ENCODE measurements around the gene UNKL.

Gene UNKL

DNA sequence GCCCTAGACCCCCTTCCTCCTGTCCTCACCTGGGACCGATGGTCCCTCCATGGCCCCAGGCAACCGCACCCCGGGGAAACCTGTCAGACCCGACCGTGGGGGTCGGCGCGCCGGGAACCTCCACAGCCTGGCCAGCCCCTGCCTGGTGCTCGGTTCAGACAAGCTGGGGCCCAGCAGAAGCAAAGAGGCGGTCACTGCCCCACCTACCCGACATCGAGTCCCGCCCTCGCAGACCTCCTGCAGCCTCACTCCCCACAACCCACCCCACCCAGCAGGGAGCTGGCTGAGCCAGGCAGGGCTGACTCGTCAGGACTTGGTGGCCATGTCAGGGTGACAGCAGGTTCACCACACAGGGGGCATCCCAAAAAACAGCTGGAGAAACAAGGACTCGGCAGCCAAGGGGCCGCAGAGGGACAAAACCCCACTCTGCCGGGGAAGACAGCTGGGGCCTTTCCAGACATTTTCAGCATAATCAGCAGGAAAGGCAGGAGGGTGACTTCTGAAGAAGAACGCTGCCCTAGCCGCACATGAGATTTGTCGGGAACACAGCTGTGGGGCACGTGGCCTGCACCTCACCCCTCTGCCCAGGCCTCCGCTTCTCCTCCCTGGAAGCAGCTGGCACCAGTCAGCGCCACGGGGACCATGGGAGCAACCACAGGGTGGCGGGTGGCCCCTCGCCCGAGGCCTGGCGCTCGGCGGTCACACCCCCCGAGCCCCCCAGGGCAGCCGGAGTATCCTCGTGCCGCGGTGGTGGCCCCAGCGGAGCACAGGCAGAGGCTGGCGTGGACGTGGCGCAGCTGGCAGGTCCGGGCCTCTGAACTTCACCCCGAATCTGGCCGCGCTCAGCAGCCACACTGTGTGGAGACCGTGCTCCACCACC is 39.8 kb downstream of the UNKL start (continued):
- TF ChIP-seq ZNF423 (tag by site-specific recombination; IDR thresholded peaks at IDR 0.05) (no peak), ZNF324 (tag by site-specific recombination; IDR thresholded peaks at IDR 0.05) (no peak), GLIS2 (tag by site-specific recombination; IDR thresholded peaks at IDR 0.05) (no peak)

GRCh38 chr16:1372292-1372950 is 42.1 kb downstream of the UNKL start:
- Histone ChIP-seq H3K4me3 (ENCODE audit: low read depth, low read length) (no peak overlapping the region), H3K9me3 (ENCODE audit: control insufficient read depth, insufficient read depth, low read depth, low read length) (no peaks in the 10 kb centered on the region), H3K36me3 (ENCODE audit: control insufficient read depth in 2 of 2, insufficient read depth in 1 of 2, low read length in 2 of 2) (peaks cover 0 to 33% of the 10 kb centered on the region in 2 experiments; a peak in 2 of 3 replicates), H3K27ac (ENCODE audit: extremely low read depth, low read depth, low read length) (no peak overlapping the region), H3K4me1 (ENCODE audit: control insufficient read depth, insufficient read depth, low read length) (no peaks in the 10 kb centered on the region)
- ChIA-PET CTCF (no interaction called here), POLR2A (interaction anchor here (0.7 kb wide), 1 partner anchor 748 kb away, joined by 3 read pairs; no protein-coding TSS in a partner anchor)
- TF ChIP-seq SETDB1 (IDR thresholded peaks at IDR 0.05; ENCODE audit: insufficient read length, low read length), result no peak
- no peak for TF ChIP-seq ZBTB49 (tag by site-specific recombination; IDR thresholded peaks at IDR 0.05; ENCODE audit: low read depth)
- TF ChIP-seq MZF1 (tag by site-specific recombination; IDR thresholded peaks at IDR 0.05; ENCODE audit: borderline replicate concordance), result no peak
- TF ChIP-seq ZNF530 (tag by site-specific recombination; IDR thresholded peaks at IDR 0.05; ENCODE audit: low read depth), result no peak

DNA sequence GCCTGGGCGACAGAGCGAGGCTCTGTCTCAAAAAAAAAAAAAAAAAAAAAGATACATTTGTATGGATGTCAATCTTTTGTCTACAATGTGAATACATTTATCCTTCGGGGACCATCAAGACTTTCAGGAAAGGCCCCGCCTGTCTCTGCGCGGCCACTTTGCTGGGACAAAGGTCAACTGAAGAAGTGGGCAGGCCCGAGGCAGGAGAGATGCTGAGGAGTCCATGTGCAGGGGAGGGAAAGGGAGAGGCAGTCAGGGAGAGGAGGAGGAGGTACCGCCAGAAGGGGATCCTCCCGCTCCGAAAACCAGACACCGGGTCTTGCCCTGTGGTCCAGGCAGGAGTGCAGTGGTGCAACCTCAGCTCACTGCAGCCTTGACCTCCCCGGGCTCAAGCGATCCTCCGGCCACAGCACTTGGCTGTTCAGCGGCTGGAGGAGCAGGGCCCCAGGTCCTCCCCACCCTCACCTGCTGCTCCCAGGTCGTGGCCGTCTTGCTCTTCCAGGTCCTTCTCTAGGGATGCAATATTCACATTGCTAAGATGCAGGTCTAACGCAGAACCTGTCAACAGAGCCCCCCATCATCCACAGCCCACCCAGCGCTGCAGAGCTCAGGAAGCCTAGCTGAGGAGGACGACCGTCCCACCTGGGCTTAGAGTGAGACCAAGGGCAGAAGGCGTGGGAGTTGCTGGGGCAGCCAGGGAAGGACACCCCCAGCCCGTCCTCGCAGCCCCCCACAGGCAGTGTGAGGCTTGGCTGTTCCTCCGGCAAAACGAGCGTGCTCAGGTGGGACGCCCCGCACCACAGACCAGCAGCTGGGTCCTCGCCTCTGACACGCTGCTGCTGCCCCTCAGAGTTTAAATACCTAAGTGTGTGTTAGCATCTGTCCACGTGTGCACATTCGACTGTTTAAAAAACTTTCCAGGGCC is 43.2 kb downstream of the UNKL start:
- Histone ChIP-seq H3K27ac (ENCODE audit: extremely low read depth, low read depth, low read length) (no peak overlapping the region), H3K9me3 (ENCODE audit: control insufficient read depth, insufficient read depth, low read depth, low read length) (no peaks in the 10 kb centered on the region), H3K36me3 (ENCODE audit: control insufficient read depth in 2 of 2, insufficient read depth in 1 of 2, low read length in 2 of 2) (peaks cover 0 to 41% of the 10 kb centered on the region in 2 experiments; a peak in 2 of 3 replicates), H3K4me3 (ENCODE audit: low read depth, low read length) (no peak overlapping the region), H3K4me1 (ENCODE audit: control insufficient read depth, insufficient read depth, low read length) (no peaks in the 10 kb centered on the region)
- POLR2A ChIA-PET, result interaction anchor here (0.7 kb wide), 1 partner anchor 746 kb away, joined by 3 read pairs; no protein-coding TSS in a partner anchor
- TF ChIP-seq ZNF280C (tag by site-specific recombination; IDR thresholded peaks at IDR 0.05) (no peak), ZFP37 (tag by site-specific recombination; IDR thresholded peaks at IDR 0.05) (no peak), ZNF792 (tag by site-specific recombination; IDR thresholded peaks at IDR 0.05) (no peak), ZNF341 (tag by site-specific recombination; IDR thresholded peaks at IDR 0.05; ENCODE audit: low read depth) (peak; percentile 21; the same call in 1 of the 2 replicates), ZNF426 (tag by site-specific recombination; IDR thresholded peaks at IDR 0.05) (no peak)
- CTCF ChIA-PET, result interaction anchor here (0.7 kb wide), 2 partner anchors 18 to 186 kb away, joined by 3 to 5 read pairs; no protein-coding TSS in a partner anchor
